ENCODE data around the gene SORCS3. TPM values are rescaled to one million over a fixed set of nuclear protein-coding genes. Genes with fewer than 3 reads are reported as not detected.
A peak's percentile ranks its signal among the peaks of the same experiment; 100 is the strongest.

SORCS3 gene
- total RNA-seq, 1 donor from 2014 or later, result 0.26 TPM

- Histone ChIP-seq H3K9me3 (ENCODE audit: low read depth) (no peaks in the 10 kb centered on the region), H2AFZ (replicated peaks) (no peak overlapping the region), H3K4me3 (no peak overlapping the region), H3K27me3 (no peaks in the 10 kb centered on the region), H3K79me2 (ENCODE audit: low read depth) (no peaks in the 10 kb centered on the region), H3K9ac (no peak overlapping the region), H3K4me1 (peaks cover 10% of the 10 kb centered on the region), H3K4me2 (no peak overlapping the region), H4K20me1 (ENCODE audit: low read depth) (no peaks in the 10 kb centered on the region), H3K36me3 (no peaks in the 10 kb centered on the region), H3K27ac (no peak overlapping the region), H3F3A (ENCODE audit: low read depth) (no peaks in the 10 kb centered on the region)
- Mint-ChIP-seq H3K27me3 (ENCODE audit: insufficient read depth, low read depth) (no peaks in the 10 kb centered on the region), H3K36me3 (no peaks in the 10 kb centered on the region), H3K27ac (no peak overlapping the region), H3K9me3 (no peaks in the 10 kb centered on the region), H3K4me3 (no peak overlapping the region), H3K4me1 (peaks cover 16% of the 10 kb centered on the region)
- TF ChIP-seq CTCF (IDR thresholded peaks at IDR 0.05), result no peak
- no peak for TF ChIP-seq EZH2phosphoT487 (IDR thresholded peaks at IDR 0.05)
- TF ChIP-seq EZH2 (IDR thresholded peaks at IDR 0.05), result no peak
- DNase-seq (ENCODE audit: low spot score), result no peak
Observed at GRCh38 chr10:105181626-105182025, 540.5 kb downstream of the SORCS3 start.

GRCh38 chr10:105183536-105183935, 542.4 kb downstream of the SORCS3 start:
- Mint-ChIP-seq H3K4me3 (no peak overlapping the region), H3K27me3 (ENCODE audit: insufficient read depth, low read depth) (no peaks in the 10 kb centered on the region), H3K36me3 (no peaks in the 10 kb centered on the region), H3K27ac (no peak overlapping the region), H3K4me1 (peaks cover 32% of the 10 kb centered on the region), H3K9me3 (no peaks in the 10 kb centered on the region)
- no peaks in the 10 kb centered on the region for H3K27me3 ChIP-seq
- no peak overlapping the region for H3K27ac ChIP-seq
- H4K20me1 ChIP-seq (ENCODE audit: low read depth), result no peaks in the 10 kb centered on the region
- H3K9me3 ChIP-seq (ENCODE audit: low read depth), result no peaks in the 10 kb centered on the region
- no peak for TF ChIP-seq EZH2 (IDR thresholded peaks at IDR 0.05)
- no peak overlapping the region for H3K9ac ChIP-seq
- H3K36me3 ChIP-seq, result no peaks in the 10 kb centered on the region
- DNase-seq (ENCODE audit: low spot score), result peak; percentile 5
- no peaks in the 10 kb centered on the region for H3F3A ChIP-seq (ENCODE audit: low read depth)
- H3K4me3 ChIP-seq, result no peak overlapping the region
- peak overlapping the region; percentile 82 for H2AFZ ChIP-seq (replicated peaks)
- H3K4me2 ChIP-seq, result no peak overlapping the region
- peaks cover 17% of the 10 kb centered on the region for H3K4me1 ChIP-seq
- no peaks in the 10 kb centered on the region for H3K79me2 ChIP-seq (ENCODE audit: low read depth)

GRCh38 chr10:105185161-105185560, 544.1 kb downstream of the SORCS3 start:
- Mint-ChIP-seq H3K4me1 (peaks cover 41% of the 10 kb centered on the region), H3K4me3 (no peak overlapping the region), H3K36me3 (no peaks in the 10 kb centered on the region), H3K27ac (no peak overlapping the region), H3K9me3 (no peaks in the 10 kb centered on the region), H3K27me3 (ENCODE audit: insufficient read depth, low read depth) (peaks cover 4% of the 10 kb centered on the region)
- DNase-seq (ENCODE audit: low spot score), result no peak
- no peak overlapping the region for H3K27ac ChIP-seq
- no peak overlapping the region for H3K4me3 ChIP-seq
- H3K27me3 ChIP-seq, result no peaks in the 10 kb centered on the region
- H3K4me2 ChIP-seq, result no peak overlapping the region
- H3K79me2 ChIP-seq (ENCODE audit: low read depth), result no peaks in the 10 kb centered on the region
- no peak overlapping the region for H3K9ac ChIP-seq
- TF ChIP-seq EZH2 (IDR thresholded peaks at IDR 0.05) (no peak), CTCF (IDR thresholded peaks at IDR 0.05) (no peak), EZH2phosphoT487 (IDR thresholded peaks at IDR 0.05) (no peak)
- H4K20me1 ChIP-seq (ENCODE audit: low read depth), result no peaks in the 10 kb centered on the region
- no peaks in the 10 kb centered on the region for H3F3A ChIP-seq (ENCODE audit: low read depth)
- peaks cover 17% of the 10 kb centered on the region for H3K4me1 ChIP-seq
- H3K36me3 ChIP-seq, result no peaks in the 10 kb centered on the region
- H2AFZ ChIP-seq (replicated peaks), result no peak overlapping the region
- no peaks in the 10 kb centered on the region for H3K9me3 ChIP-seq (ENCODE audit: low read depth)

- Histone ChIP-seq H3K79me2 (ENCODE audit: low read depth) (no peaks in the 10 kb centered on the region), H3K4me1 (peaks cover 17% of the 10 kb centered on the region), H2AFZ (replicated peaks) (no peak overlapping the region), H3K36me3 (no peaks in the 10 kb centered on the region), H3F3A (ENCODE audit: low read depth) (no peaks in the 10 kb centered on the region), H3K27ac (no peak overlapping the region), H3K27me3 (no peaks in the 10 kb centered on the region), H3K4me2 (no peak overlapping the region), H3K9ac (no peak overlapping the region), H3K4me3 (no peak overlapping the region), H4K20me1 (ENCODE audit: low read depth) (no peaks in the 10 kb centered on the region), H3K9me3 (ENCODE audit: low read depth) (no peaks in the 10 kb centered on the region)
- DNase-seq (ENCODE audit: low spot score), result peak; percentile 3
- Mint-ChIP-seq H3K9me3 (no peaks in the 10 kb centered on the region), H3K4me3 (no peak overlapping the region), H3K36me3 (no peaks in the 10 kb centered on the region), H3K27ac (no peak overlapping the region), H3K4me1 (peaks cover 36% of the 10 kb centered on the region), H3K27me3 (ENCODE audit: insufficient read depth, low read depth) (peaks cover 4% of the 10 kb centered on the region)
- TF ChIP-seq EZH2phosphoT487 (IDR thresholded peaks at IDR 0.05) (no peak), EZH2 (IDR thresholded peaks at IDR 0.05) (no peak), CTCF (IDR thresholded peaks at IDR 0.05) (no peak)
Observed at GRCh38 chr10:105187243-105187642, 546.2 kb downstream of the SORCS3 start.

All from neural progenitor cell (in vitro differentiated cells).